IMR-90 (cell line): Measurements from ENCODE around the gene SOX12. TPM values are rescaled to one million over a fixed set of nuclear protein-coding genes. Genes with fewer than 3 reads are reported as not detected.

Experiments used
- ATAC-seq: fragments of 200-7000 bp; cut with Tn5 transposase; 2 replicates; pipeline ENCODE4 v1.9.1; 2020; ENCODE audit warnings: low read depth, mild to moderate bottlenecking, moderate library complexity
- BruUV-seq: library from RNA; stranded (reverse); fragments of 400-500 nt; replicated peaks from 2 replicates; lab custom pipeline; 2021; lab: Mats Ljungman, UMichigan
- CTCF ChIA-PET: fragments of 300-600 bp; formaldehyde crosslinking; extraction: SDS; loops from one replicate; lab custom pipeline; 2021; ENCODE audit warnings: antibody characterized with exemption; lab: Yijun Ruan, JAX
- POLR2A ChIA-PET: fragments of 300-600 bp; sonication (Branson Sonifier 250); formaldehyde crosslinking; loops from one replicate; lab custom pipeline; 2022; ENCODE audit warnings: antibody characterized with exemption; ENCODE audit not compliant: unreplicated experiment; lab: Charles Lee
- DNase-seq: peaks from one replicate; pipeline ENCODE4 v3.0.0; 2013
- H2AFZ ChIP-seq: replicated peaks from 2 replicates; pipeline ENCODE3; 2013; ENCODE audit warnings: low read length, mild to moderate bottlenecking; ENCODE audit not compliant: poor library complexity
- H2AK5ac ChIP-seq: 2 replicates; pipeline ENCODE4 v1.6.1; 2013; ENCODE audit warnings: low read depth, low read length, inconsistent platforms
- H2AK9ac ChIP-seq: replicated peaks from 2 replicates; pipeline ENCODE3; 2013; ENCODE audit warnings: mild to moderate bottlenecking, low read depth, low read length, moderate library complexity; ENCODE audit not compliant: poor library complexity
- H2BK120ac ChIP-seq: 2 replicates; pipeline ENCODE4 v1.6.1; 2013; ENCODE audit warnings: low read depth, low read length, inconsistent platforms
- H2BK15ac ChIP-seq: 3 replicates; pipeline ENCODE4 v1.6.1; 2013; ENCODE audit warnings: low read depth, low read length, inconsistent platforms
- H2BK20ac ChIP-seq: 2 replicates; pipeline ENCODE4 v1.6.1; 2013; ENCODE audit warnings: low read depth, mild to moderate bottlenecking, inconsistent platforms, low read length, moderate library complexity
- H2BK5ac ChIP-seq: 2 replicates; pipeline ENCODE4 v1.6.1; 2013; ENCODE audit warnings: mild to moderate bottlenecking, low read depth, low read length, inconsistent platforms; ENCODE audit not compliant: poor library complexity, severe bottlenecking
- H3K14ac ChIP-seq: replicated peaks from 2 replicates; pipeline ENCODE4 v1.6.1; 2013; ENCODE audit warnings: low read depth, low read length, inconsistent platforms
- H3K18ac ChIP-seq: 2 replicates; pipeline ENCODE4 v1.6.1; 2013; ENCODE audit warnings: low read depth, low read length, control low read depth
- H3K23ac ChIP-seq: 2 replicates; pipeline ENCODE4 v1.6.1; 2013; ENCODE audit warnings: low read depth, low read length, inconsistent platforms
- H3K27ac ChIP-seq: 2 replicates; pipeline ENCODE4 v1.5.1; 2013; ENCODE audit warnings: mild to moderate bottlenecking, control low read depth, low read length; ENCODE audit not compliant: insufficient read depth
- H3K27me3 ChIP-seq: 2 replicates; pipeline ENCODE4 v1.6.1; 2013; ENCODE audit warnings: low read length; ENCODE audit not compliant: control insufficient read depth, insufficient read depth
- H3K36me3 ChIP-seq: 2 replicates; pipeline ENCODE4 v1.6.1; 2013; ENCODE audit warnings: low read length, mixed read lengths; ENCODE audit not compliant: control insufficient read depth, insufficient read depth
- H3K4ac ChIP-seq: 2 replicates; pipeline ENCODE4 v1.6.1; 2013; ENCODE audit warnings: low read depth, low read length, inconsistent platforms
- H3K4me1 ChIP-seq: 2 replicates; pipeline ENCODE4 v1.6.1; 2013; ENCODE audit warnings: low read length, mixed read lengths; ENCODE audit not compliant: control insufficient read depth, insufficient read depth
- H3K4me2 ChIP-seq: 2 replicates; pipeline ENCODE4 v1.6.1; 2013; ENCODE audit warnings: low read depth, mild to moderate bottlenecking, control low read depth, low read length, moderate library complexity
- H3K4me3 ChIP-seq: 2 replicates; pipeline ENCODE4 v1.5.1; 2013; ENCODE audit warnings: low read depth, mild to moderate bottlenecking, control low read depth, low read length, moderate library complexity; ENCODE audit not compliant: insufficient read depth
- H3K56ac ChIP-seq: 2 replicates; pipeline ENCODE4 v1.6.1; 2013; ENCODE audit warnings: low read length, inconsistent platforms; ENCODE audit not compliant: insufficient read depth; ENCODE audit errors: extremely low read depth
- H3K79me1 ChIP-seq, 2 experiments: 2 replicates each; pipeline ENCODE4 v1.6.1; 2013; ENCODE audit warnings: low read length in 2 of 2, inconsistent platforms in 1 of 2, low read depth in 1 of 2
- H3K9ac ChIP-seq: 2 replicates; pipeline ENCODE4 v1.6.1; 2013; ENCODE audit warnings: low read depth, low read length, control low read depth
- H3K9me1 ChIP-seq: 2 replicates; pipeline ENCODE4 v1.6.1; 2013; ENCODE audit warnings: low read length, inconsistent platforms; ENCODE audit not compliant: insufficient read depth
- H3K9me3 ChIP-seq: 2 replicates; pipeline ENCODE4 v1.6.1; 2013; ENCODE audit warnings: low read length; ENCODE audit not compliant: control insufficient read depth, insufficient read depth
- H4K20me1 ChIP-seq: 2 replicates; pipeline ENCODE4 v1.6.1; 2013; ENCODE audit warnings: low read length, inconsistent platforms; ENCODE audit not compliant: insufficient read depth
- H4K5ac ChIP-seq: 2 replicates; pipeline ENCODE4 v1.6.1; 2013; ENCODE audit warnings: mild to moderate bottlenecking, low read depth, low read length, control low read depth
- H4K8ac ChIP-seq, 2 experiments: 2 replicates each; pipeline ENCODE4 v1.6.1; 2013; ENCODE audit warnings: low read depth in 2 of 2, low read length in 2 of 2, control low read depth in 1 of 2, inconsistent platforms in 1 of 2
- H4K91ac ChIP-seq: 2 replicates; pipeline ENCODE4 v1.6.1; 2013; ENCODE audit warnings: low read depth, low read length, inconsistent platforms; ENCODE audit not compliant: insufficient read depth
- BHLHE40 ChIP-seq: fragments of 150-350 bp; IDR thresholded peaks from 2 replicates; pipeline ENCODE4 v1.6.1; 2016; ENCODE audit warnings: mild to moderate bottlenecking, low read depth, low read length
- ELK1 ChIP-seq: fragments of 150-350 bp; IDR thresholded peaks from 2 replicates; pipeline ENCODE4 v1.6.1; 2016; ENCODE audit warnings: low read depth, mild to moderate bottlenecking, low read length, moderate library complexity, borderline replicate concordance
- WGBS, 2 experiments: methylation state at CpG; one replicate each; pipeline versions ENCODE4 v1.1.5 to v1.1.7; 2013; ENCODE audit warnings: missing lambda C conversion rate in 2 of 2; ENCODE audit not compliant: insufficient read length in 1 of 2; ENCODE audit errors: extremely low coverage in 2 of 2; 5-methylcytosine and 5-hydroxymethylcytosine counted together
- dilution Hi-C: fragments of 300-500 bp; cut with HindIII; formaldehyde crosslinking; loops from one replicate; pipeline ENCODE4 v1.14.3; 2018; ENCODE audit warnings: low sequenced_read_pairs; ENCODE audit not compliant: unreplicated experiment
- in situ Hi-C: fragments of 300-500 bp; cut with MboI; formaldehyde crosslinking; loops from 3 replicates; pipeline ENCODE4 v1.14.3; 2019; ENCODE audit warnings: low sequenced_read_pairs, inconsistent platforms, mixed read lengths
- intact Hi-C: fragments of 100-400 bp; cut with micrococcal nuclease; formaldehyde crosslinking; loops from 2 replicates; pipeline ENCODE4 v1.10.0; 2022
- polyA plus RNA-seq, 3 experiments: library from polyadenylated mRNA; depleted of rRNA; stranded (reverse); fragments of >200 nt; gene quantifications; 2 replicates each; pipeline ENCODE4 v1.2.3, GENCODE V29; 2012; ENCODE audit warnings: low replicate concordance in 1 of 3
- total RNA-seq: library from RNA; depleted of rRNA; stranded (reverse); fragments of >200 nt; gene quantifications from 2 replicates; pipeline ENCODE4 v1.2.3, GENCODE V29; 2012
- TF ChIP-seq, protein P1 (sequence below): conservative IDR thresholded peaks from 2 replicates; pipeline ENCODE4 v1.5.1; 2012; ENCODE audit warnings: mild to moderate bottlenecking, low read depth, low read length, improper control_type of control experiment

Gene SOX12
- total and polyA plus RNA-seq, 2 of the 4 experiments (the other 2 are of a cell fraction): 1.1 to 6.2 TPM

GRCh38 chr20:300345-300990 is 24.9 kb upstream of the SOX12 start:
- H3K4me3 ChIP-seq: peak overlapping the region; percentile 29; the same call in 1 of the 2 replicates
- no TSS peak for BruUV-seq
- peak overlapping the region; percentile 64 for H3K9ac ChIP-seq

More at GRCh38 chr20:300345-300990, 24.9 kb upstream of the SOX12 start:
- WGBS, 2 experiments: 40% methylated on average over 1 of the region's 10 CpGs; no CpG with 5 or more reads in 1 of the 2 experiments
- TF ChIP-seq BHLHE40: no peak
- TF ChIP-seq ELK1: no peak
- TF ChIP-seq, protein P1, sequence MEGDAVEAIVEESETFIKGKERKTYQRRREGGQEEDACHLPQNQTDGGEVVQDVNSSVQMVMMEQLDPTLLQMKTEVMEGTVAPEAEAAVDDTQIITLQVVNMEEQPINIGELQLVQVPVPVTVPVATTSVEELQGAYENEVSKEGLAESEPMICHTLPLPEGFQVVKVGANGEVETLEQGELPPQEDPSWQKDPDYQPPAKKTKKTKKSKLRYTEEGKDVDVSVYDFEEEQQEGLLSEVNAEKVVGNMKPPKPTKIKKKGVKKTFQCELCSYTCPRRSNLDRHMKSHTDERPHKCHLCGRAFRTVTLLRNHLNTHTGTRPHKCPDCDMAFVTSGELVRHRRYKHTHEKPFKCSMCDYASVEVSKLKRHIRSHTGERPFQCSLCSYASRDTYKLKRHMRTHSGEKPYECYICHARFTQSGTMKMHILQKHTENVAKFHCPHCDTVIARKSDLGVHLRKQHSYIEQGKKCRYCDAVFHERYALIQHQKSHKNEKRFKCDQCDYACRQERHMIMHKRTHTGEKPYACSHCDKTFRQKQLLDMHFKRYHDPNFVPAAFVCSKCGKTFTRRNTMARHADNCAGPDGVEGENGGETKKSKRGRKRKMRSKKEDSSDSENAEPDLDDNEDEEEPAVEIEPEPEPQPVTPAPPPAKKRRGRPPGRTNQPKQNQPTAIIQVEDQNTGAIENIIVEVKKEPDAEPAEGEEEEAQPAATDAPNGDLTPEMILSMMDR: no peak
- ATAC-seq (no peak), DNase-seq (no peak)
- H2BK15ac ChIP-seq: 0 out of 3 replicates have a peak overlapping the region, but pooled peaks have one; percentile 51
- H2AK9ac ChIP-seq: peak overlapping the region; percentile 5
- peaks cover 22% of the 10 kb centered on the region for H3K9me1 ChIP-seq
- H2BK20ac ChIP-seq: no peak overlapping the region
- no peak overlapping the region for H4K5ac ChIP-seq
- no peaks in the 10 kb centered on the region for H3K9me3 ChIP-seq
- H3K4me2 ChIP-seq: peak overlapping the region; percentile 99
- peaks cover 18% of the 10 kb centered on the region for H3K4me1 ChIP-seq
- peak overlapping the region; percentile 84; the same call in 1 of the 2 replicates for H2AK5ac ChIP-seq
- H2BK120ac ChIP-seq: no peak overlapping the region
- H3K36me3 ChIP-seq: peaks cover 5% of the 10 kb centered on the region; the same call in 1 of the 2 replicates
- peak overlapping the region; percentile 19; the same call in 1 of the 2 replicates for H3K27ac ChIP-seq
- H4K91ac ChIP-seq: no peak overlapping the region
- H3K14ac ChIP-seq: 0 out of 2 replicates have a peak overlapping the region, but pooled peaks have one; percentile 60
- intact Hi-C loops: no loop called here
- H3K27me3 ChIP-seq: no peaks in the 10 kb centered on the region
- no peak overlapping the region for H2AFZ ChIP-seq
- peak overlapping the region; percentile 37 for H2BK5ac ChIP-seq
- H3K23ac ChIP-seq: peak overlapping the region; percentile 97
- H3K18ac ChIP-seq: no peak overlapping the region
- peaks cover 33 to 51% of the 10 kb centered on the region in 2 experiments for H3K79me1 ChIP-seq
- H3K4ac ChIP-seq: peak overlapping the region; percentile 69
- dilution Hi-C loops: no loop called here
- H4K8ac ChIP-seq: peak overlapping the region in 1 of 2 experiments; percentile 46; a peak in 1 of 4 replicates
- H4K20me1 ChIP-seq: peaks cover 33% of the 10 kb centered on the region
- POLR2A ChIA-PET: interaction anchor here (0.6 kb wide), 1 partner anchor 165 kb away, joined by 3 read pairs; no protein-coding TSS in a partner anchor
- no peak overlapping the region; the same call in 1 of the 2 replicates for H3K56ac ChIP-seq
- in situ Hi-C loops: no loop called here
- CTCF ChIA-PET: no interaction called here
